B cell (primary cell): ENCODE data around the gene NINJ2. TPM values are rescaled to one million over a fixed set of nuclear protein-coding genes. Genes with fewer than 3 reads are reported as not detected.

Experiments used
- ATAC-seq: fragments of 200-7000 bp; cut with Tn5 transposase; one replicate; pipeline ENCODE4 v1.10.0; 2021; ENCODE audit warnings: low read depth, mild to moderate bottlenecking, moderate number of reproducible peaks, moderate library complexity
- CTCF ChIA-PET: fragments of 350-600 bp; sonication (Branson Sonifier 250); formaldehyde crosslinking; loops from one replicate; lab custom pipeline; 2021; ENCODE audit warnings: antibody characterized with exemption, inconsistent platforms; lab: Charles Lee
- POLR2A ChIA-PET: fragments of 350-600 bp; sonication (Branson Sonifier 250); formaldehyde crosslinking; loops from one replicate; lab custom pipeline; 2021; ENCODE audit warnings: antibody characterized with exemption; lab: Charles Lee
- DNase-seq: peaks from one replicate; pipeline ENCODE4 v3.0.0; 2013
- H2AFZ ChIP-seq: 2 replicates; pipeline ENCODE4 v1.6.1; 2012; ENCODE audit warnings: mild to moderate bottlenecking, low read depth, low read length; ENCODE audit not compliant: insufficient read depth, poor library complexity, severe bottlenecking
- H3K27ac ChIP-seq, 2 donors: 1 replicate in 1 of 2; 2 replicates in 1 of 2; pipeline ENCODE4 v1.5.1; 2012 to 2013; ENCODE audit warnings: low read length in 2 of 2, mild to moderate bottlenecking in 2 of 2, moderate library complexity in 1 of 2
- H3K27me3 ChIP-seq, 4 experiments: fragments of 200-600 bp in 1 of 4; sonication (generic) in 1 of 4; replicated peaks in 1 of 4; 1 replicate in 2 of 4; 2 replicates in 2 of 4; pipeline versions ENCODE4 v1.6.1 to v1.7.0; 2013 to 2016; ENCODE audit warnings: low read length in 3 of 4, mild to moderate bottlenecking in 2 of 4, mixed read lengths in 1 of 4, moderate library complexity in 1 of 4; ENCODE audit not compliant: insufficient read depth in 4 of 4, control insufficient read depth in 3 of 4; ENCODE audit errors: control extremely low read depth in 1 of 4
- H3K36me3 ChIP-seq, 2 experiments: replicated peaks in 1 of 2; 1 replicate in 1 of 2; 2 replicates in 1 of 2; pipeline versions ENCODE4 v1.6.1 to v1.7.1; 2013; ENCODE audit warnings: low read length in 1 of 2; ENCODE audit not compliant: insufficient read depth in 2 of 2, control insufficient read depth in 1 of 2; ENCODE audit errors: control extremely low read depth in 1 of 2, extremely low read depth in 1 of 2
- H3K4me1 ChIP-seq, 2 donors: fragments of 200-600 bp in 1 of 2; sonication (generic) in 1 of 2; 1 replicate in 1 of 2; 2 replicates in 1 of 2; pipeline versions ENCODE4 v1.5.1 to v1.6.1; 2013 to 2017; ENCODE audit warnings: low read length in 2 of 2; ENCODE audit not compliant: control insufficient read depth in 2 of 2, insufficient read depth in 2 of 2
- H3K4me2 ChIP-seq: replicated peaks from 2 replicates; pipeline ENCODE3; 2012; ENCODE audit warnings: mild to moderate bottlenecking, low read depth, low read length; ENCODE audit not compliant: poor library complexity, severe bottlenecking
- H3K4me3 ChIP-seq, 5 experiments: fragments of 200-600 bp in 1 of 5; sonication (generic) in 1 of 5; 1 replicate in 3 of 5; 2 replicates in 2 of 5; pipeline versions ENCODE4 v1.5.1 to v1.7.0; 2011 to 2016; ENCODE audit warnings: low read length in 4 of 5, mild to moderate bottlenecking in 4 of 5, low read depth in 2 of 5, control low read depth in 1 of 5, moderate library complexity in 1 of 5; ENCODE audit not compliant: insufficient read depth in 1 of 5; ENCODE audit errors: control extremely low read depth in 1 of 5, extremely low read depth in 1 of 5
- H3K79me2 ChIP-seq: fragments of 200-600 bp; sonication (generic); one replicate; pipeline ENCODE4 v1.6.0; 2016; ENCODE audit warnings: low read length; ENCODE audit not compliant: control insufficient read depth, insufficient read depth
- H3K9ac ChIP-seq: fragments of 200-600 bp; sonication (generic); 2 replicates; pipeline ENCODE4 v1.6.1; 2017; ENCODE audit warnings: mild to moderate bottlenecking, low read length, moderate library complexity
- H3K9me3 ChIP-seq, 3 donors: one replicate each; pipeline versions ENCODE4 v1.6.1 to v1.7.1; 2013; ENCODE audit warnings: low read length in 2 of 3; ENCODE audit not compliant: control insufficient read depth in 2 of 3, insufficient read depth in 1 of 3; ENCODE audit errors: control extremely low read depth in 1 of 3
- H4K20me1 ChIP-seq: 2 replicates; pipeline ENCODE4 v1.6.0; 2012; ENCODE audit warnings: mild to moderate bottlenecking, low read length; ENCODE audit not compliant: insufficient read depth, control insufficient read depth, poor library complexity, severe bottlenecking
- H3K27ac Mint-ChIP-seq: one replicate; pipeline ENCODE4 v1.8.0; 2021; ENCODE audit warnings: mixed read lengths
- H3K27me3 Mint-ChIP-seq: one replicate; pipeline ENCODE4 v1.8.0; 2021; ENCODE audit warnings: mixed read lengths
- H3K4me1 Mint-ChIP-seq: one replicate; pipeline ENCODE4 v1.8.0; 2021; ENCODE audit warnings: mixed read lengths
- H3K4me3 Mint-ChIP-seq: one replicate; pipeline ENCODE4 v1.8.0; 2021; ENCODE audit warnings: mixed read lengths
- H3K9me3 Mint-ChIP-seq: one replicate; pipeline ENCODE4 v1.8.0; 2022; ENCODE audit warnings: mixed read lengths; ENCODE audit not compliant: insufficient read depth
- EZH2 ChIP-seq: IDR thresholded peaks from 2 replicates; pipeline ENCODE4 v1.6.1; 2012; ENCODE audit warnings: borderline replicate concordance, low read depth, mild to moderate bottlenecking, moderate library complexity, low read length; ENCODE audit not compliant: insufficient read depth, poor library complexity, severe bottlenecking
- WGBS: methylation state at CpG from one replicate; pipeline ENCODE4 v1.1.5; 2013; ENCODE audit warnings: missing lambda C conversion rate; ENCODE audit not compliant: insufficient coverage; 5-methylcytosine and 5-hydroxymethylcytosine counted together
- intact Hi-C: fragments of 100-400 bp; cut with micrococcal nuclease; formaldehyde crosslinking; loops from one replicate; pipeline ENCODE4 v1.10.0; 2022
- polyA plus RNA-seq: library from polyadenylated mRNA; depleted of rRNA; stranded (reverse); fragments of >200 nt; gene quantifications from 2 replicates; pipeline ENCODE4 v1.2.3, GENCODE V29; 2012
- total RNA-seq, 2 donors: library from RNA; stranded (reverse); fragments of 120-200 nt in 1 of 2; gene quantifications; 1 replicate in 1 of 2; 2 replicates in 1 of 2; pipeline versions ENCODE4 v1.2.3 to v1.2.4, GENCODE V29; 2013 to 2022
- TF ChIP-seq, protein P1 (sequence below): fragments of 200-600 bp; IDR thresholded peaks from one replicate; pipeline ENCODE4 v1.8.0; 2022; ENCODE audit warnings: antibody characterized with exemption, mild to moderate bottlenecking

NINJ2 gene
- total and polyA plus RNA-seq, 2 donors (not counting 1 experiment from before 2014, with no cell fraction given), result 2.9 to 10.2 TPM

GRCh38 chr12:597926-598568, 65.2 kb downstream of the NINJ2 start:
- TF ChIP-seq, protein P1, sequence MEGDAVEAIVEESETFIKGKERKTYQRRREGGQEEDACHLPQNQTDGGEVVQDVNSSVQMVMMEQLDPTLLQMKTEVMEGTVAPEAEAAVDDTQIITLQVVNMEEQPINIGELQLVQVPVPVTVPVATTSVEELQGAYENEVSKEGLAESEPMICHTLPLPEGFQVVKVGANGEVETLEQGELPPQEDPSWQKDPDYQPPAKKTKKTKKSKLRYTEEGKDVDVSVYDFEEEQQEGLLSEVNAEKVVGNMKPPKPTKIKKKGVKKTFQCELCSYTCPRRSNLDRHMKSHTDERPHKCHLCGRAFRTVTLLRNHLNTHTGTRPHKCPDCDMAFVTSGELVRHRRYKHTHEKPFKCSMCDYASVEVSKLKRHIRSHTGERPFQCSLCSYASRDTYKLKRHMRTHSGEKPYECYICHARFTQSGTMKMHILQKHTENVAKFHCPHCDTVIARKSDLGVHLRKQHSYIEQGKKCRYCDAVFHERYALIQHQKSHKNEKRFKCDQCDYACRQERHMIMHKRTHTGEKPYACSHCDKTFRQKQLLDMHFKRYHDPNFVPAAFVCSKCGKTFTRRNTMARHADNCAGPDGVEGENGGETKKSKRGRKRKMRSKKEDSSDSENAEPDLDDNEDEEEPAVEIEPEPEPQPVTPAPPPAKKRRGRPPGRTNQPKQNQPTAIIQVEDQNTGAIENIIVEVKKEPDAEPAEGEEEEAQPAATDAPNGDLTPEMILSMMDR, result no peak
- no peak for TF ChIP-seq EZH2
- H3K4me1 Mint-ChIP-seq, result peaks cover 7% of the 10 kb centered on the region
- Histone ChIP-seq H3K4me3 (no peak overlapping the region), H3K36me3 (no peaks in the 10 kb centered on the region), H2AFZ (no peak overlapping the region), H3K79me2 (no peaks in the 10 kb centered on the region), H3K27me3 (no peaks in the 10 kb centered on the region), H3K9me3 (no peaks in the 10 kb centered on the region), H3K27ac (no peak overlapping the region), H3K4me1 (peaks cover 0 to 5% of the 10 kb centered on the region in 2 donors), H3K9ac (no peak overlapping the region), H4K20me1 (no peaks in the 10 kb centered on the region), H3K4me2 (no peak overlapping the region)
- ChIA-PET POLR2A (no interaction called here), CTCF (interaction anchor here (1.0 to 1.1 kb wide), 2 partner anchors 21 to 154 kb away, joined by 3 read pairs; no protein-coding TSS in a partner anchor)
- no peak for ATAC-seq
- DNase-seq, result no peak
- intact Hi-C loops, result no loop called here
- H3K27me3 Mint-ChIP-seq, result no peaks in the 10 kb centered on the region
- no peak overlapping the region for H3K27ac Mint-ChIP-seq
- 40% methylated on average over 7 of the region's 13 CpGs for WGBS
- H3K4me3 Mint-ChIP-seq, result no peak overlapping the region
- H3K9me3 Mint-ChIP-seq, result no peaks in the 10 kb centered on the region
